GM19468 (cell line): ENCODE results near the gene JUN.

Source experiments
- ATAC-seq: cut with Tn5 transposase; IDR thresholded peaks from one replicate; pipeline ENCODE4 v1.9.1; 2021; ENCODE audit warnings: mild to moderate bottlenecking, moderate library complexity, moderate number of reproducible peaks; ENCODE audit not compliant: unreplicated experiment; ENCODE audit errors: extremely low read depth

The JUN gene

GRCh38 chr1:58785442-58786058, 1.7 kb upstream of the JUN start:
- no peak for ATAC-seq

- no peak for ATAC-seq
These were observed 1.1 kb upstream of the JUN start for GRCh38 chr1:58784758-58785441.

GRCh38 chr1:58783090-58783992, 506 bp downstream of the JUN start:
- ATAC-seq: peak; percentile 1

GRCh38 chr1:58782178-58783089, 1.4 kb downstream of the JUN start:
- ATAC-seq: no peak

GRCh38 chr1:58781541-58782177, 2.2 kb downstream of the JUN start:
- ATAC-seq: no peak

GRCh38 chr1:58780836-58781452, 2.9 kb downstream of the JUN start:
- ATAC-seq: no peak

- ATAC-seq: no peak
These were observed 3.4 kb downstream of the JUN start for GRCh38 chr1:58780411-58780810.

GRCh38 chr1:58779801-58780382, 4.0 kb downstream of the JUN start:
- ATAC-seq: no peak

- no peak for ATAC-seq
These were observed 4.6 kb downstream of the JUN start for GRCh38 chr1:58779059-58779754.

GRCh38 chr1:58778385-58779000, 5.4 kb downstream of the JUN start:
- ATAC-seq: no peak

GRCh38 chr1:58774027-58774426, 9.8 kb downstream of the JUN start:
- no peak for ATAC-seq

GRCh38 chr1:58773406-58773840, 10.4 kb downstream of the JUN start:
- peak; percentile 14 for ATAC-seq

GRCh38 chr1:58769809-58770320, 14.0 kb downstream of the JUN start:
- no peak for ATAC-seq

GRCh38 chr1:58768971-58769808, 14.7 kb downstream of the JUN start:
- ATAC-seq: no peak

GRCh38 chr1:58768191-58768731, 15.6 kb downstream of the JUN start:
- no peak for ATAC-seq

GRCh38 chr1:58767143-58767542, 16.7 kb downstream of the JUN start:
- ATAC-seq: no peak
